H1 (cell line): ENCODE data around the gene CYP39A1. TPM values are rescaled to one million over a fixed set of nuclear protein-coding genes. Genes with fewer than 3 reads are reported as not detected.
A peak's percentile ranks its signal among the peaks of the same experiment; 100 is the strongest.

Source experiments
- CTCF ChIA-PET: fragments of 300-600 bp; sonication (Branson Sonifier 250); formaldehyde crosslinking; loops from one replicate; lab custom pipeline; 2021; ENCODE audit not compliant: partially characterized antibody; lab: Charles Lee
- POLR2A ChIA-PET: fragments of 300-600 bp; sonication (Branson Sonifier 250); formaldehyde crosslinking; loops from one replicate; lab custom pipeline; 2021; ENCODE audit warnings: inconsistent platforms; ENCODE audit not compliant: partially characterized antibody; lab: Charles Lee
- DNase-seq, 2 experiments: peaks; one replicate each; pipeline versions ENCODE4 v3.0.0 to v3.0.0-alpha.2; 2010 to 2022; ENCODE audit warnings: low spot score in 2 of 2, low read depth in 1 of 2, mixed read lengths in 1 of 2
- FAIRE-seq: peaks from 2 replicates; lab custom pipeline; 2011; peaks lifted over from hg19 to GRCh38; lab: Jason Lieb, UNC
- H2AFZ ChIP-seq: 2 replicates; pipeline ENCODE4 v1.8.1; 2012; ENCODE audit warnings: low read length, inconsistent platforms
- H2AK5ac ChIP-seq: 2 replicates; pipeline ENCODE4 v1.6.1; 2013; ENCODE audit warnings: low read depth, low read length
- H2BK120ac ChIP-seq: replicated peaks from 2 replicates; pipeline ENCODE3; 2013; ENCODE audit warnings: low read depth, low read length, inconsistent platforms
- H2BK12ac ChIP-seq: 2 replicates; pipeline ENCODE4 v1.6.1; 2013; ENCODE audit warnings: low read depth, low read length
- H2BK15ac ChIP-seq: 2 replicates; pipeline ENCODE4 v1.6.1; 2013; ENCODE audit warnings: low read length
- H2BK20ac ChIP-seq: 2 replicates; pipeline ENCODE4 v1.6.1; 2013; ENCODE audit warnings: low read length
- H2BK5ac ChIP-seq: 2 replicates; pipeline ENCODE4 v1.6.1; 2013; ENCODE audit warnings: low read depth, low read length
- H3K14ac ChIP-seq: 2 replicates; pipeline ENCODE4 v1.6.1; 2013; ENCODE audit warnings: inconsistent platforms; ENCODE audit not compliant: insufficient read length
- H3K18ac ChIP-seq: 2 replicates; pipeline ENCODE4 v1.6.1; 2013; ENCODE audit warnings: low read length; ENCODE audit errors: extremely low read depth
- H3K23ac ChIP-seq: 2 replicates; pipeline ENCODE4 v1.6.1; 2013; ENCODE audit warnings: inconsistent platforms; ENCODE audit not compliant: insufficient read length
- H3K23me2 ChIP-seq: 2 replicates; pipeline ENCODE4 v1.6.1; 2013; ENCODE audit warnings: low read depth, low read length
- H3K27ac ChIP-seq: 2 replicates; pipeline ENCODE4 v1.6.1; 2011; ENCODE audit warnings: low read depth, low read length, inconsistent platforms
- H3K27me3 ChIP-seq, 4 experiments: replicated peaks in 1 of 4; 1 replicate in 1 of 4; 2 replicates in 3 of 4; pipeline versions ENCODE4 v1.6.1 to v1.8.1; 2011 to 2013; ENCODE audit warnings: low read length in 3 of 4, mild to moderate bottlenecking in 3 of 4, inconsistent platforms in 2 of 4, mixed read lengths in 2 of 4, moderate library complexity in 1 of 4; ENCODE audit not compliant: control insufficient read depth in 3 of 4, insufficient read depth in 3 of 4; ENCODE audit errors: extremely low read depth in 1 of 4
- H3K36me3 ChIP-seq, 4 experiments: 2 replicates each; pipeline versions ENCODE4 v1.6.1 to v1.8.1; 2011 to 2013; ENCODE audit warnings: mild to moderate bottlenecking in 4 of 4, low read length in 3 of 4, moderate library complexity in 2 of 4, control low read depth in 1 of 4, inconsistent platforms in 1 of 4; ENCODE audit not compliant: insufficient read depth in 4 of 4, control insufficient read depth in 2 of 4
- H3K4ac ChIP-seq: replicated peaks from 2 replicates; pipeline ENCODE3; 2013; ENCODE audit warnings: low read length, low read depth, mixed read lengths, inconsistent platforms; ENCODE audit not compliant: insufficient read length
- H3K4me1 ChIP-seq, 4 experiments: replicated peaks in 1 of 4; 1 replicate in 1 of 4; 2 replicates in 3 of 4; pipeline versions ENCODE4 v1.6.1 to v1.8.1; 2011 to 2013; ENCODE audit warnings: low read length in 3 of 4, inconsistent platforms in 2 of 4, mixed read lengths in 1 of 4; ENCODE audit not compliant: insufficient read depth in 4 of 4, control insufficient read depth in 3 of 4
- H3K4me2 ChIP-seq, 2 experiments: 2 replicates each; pipeline versions ENCODE4 v1.6.1 to v1.8.1; 2011 to 2013; ENCODE audit warnings: low read depth in 2 of 2, low read length in 2 of 2, control low read depth in 1 of 2, inconsistent platforms in 1 of 2, mild to moderate bottlenecking in 1 of 2; ENCODE audit not compliant: insufficient read depth in 1 of 2
- H3K4me3 ChIP-seq, 4 experiments: fragments of 200-600, 300-600 bp in 1 of 4; sonication (generic), shearing (Covaris generic), sonication (Bioruptor Twin) in 1 of 4; 2 replicates each; pipeline versions ENCODE4 v1.5.1 to v1.8.1; 2011 to 2016; ENCODE audit warnings: low read length in 4 of 4, low read depth in 3 of 4, control low read depth in 2 of 4, inconsistent platforms in 2 of 4, mild to moderate bottlenecking in 2 of 4, mixed read lengths in 1 of 4, moderate library complexity in 1 of 4; ENCODE audit not compliant: insufficient read depth in 2 of 4; ENCODE audit errors: extremely low read depth in 1 of 4
- H3K56ac ChIP-seq: replicated peaks from 2 replicates; pipeline ENCODE3; 2013; ENCODE audit warnings: low read depth, mild to moderate bottlenecking, mixed read lengths, low read length, inconsistent platforms; ENCODE audit not compliant: insufficient read length
- H3K79me1 ChIP-seq: 2 replicates; pipeline ENCODE4 v1.6.1; 2013; ENCODE audit warnings: low read depth, low read length, control low read depth
- H3K79me2 ChIP-seq, 2 experiments: 2 replicates each; pipeline versions ENCODE4 v1.6.1 to v1.8.1; 2012 to 2013; ENCODE audit warnings: low read length in 2 of 2, mild to moderate bottlenecking in 2 of 2, inconsistent platforms in 1 of 2; ENCODE audit not compliant: insufficient read depth in 2 of 2, control insufficient read depth in 1 of 2
- H3K9ac ChIP-seq, 4 experiments: replicated peaks in 1 of 4; 1 replicate in 1 of 4; 2 replicates in 3 of 4; pipeline versions ENCODE4 v1.6.1 to v1.8.1; 2011 to 2013; ENCODE audit warnings: low read depth in 3 of 4, low read length in 3 of 4, control low read depth in 2 of 4, mild to moderate bottlenecking in 2 of 4, moderate library complexity in 2 of 4, inconsistent platforms in 1 of 4; ENCODE audit errors: extremely low read depth in 1 of 4
- H3K9me3 ChIP-seq, 2 experiments: 2 replicates each; pipeline versions ENCODE4 v1.6.1 to v1.8.1; 2012 to 2013; ENCODE audit warnings: mild to moderate bottlenecking in 2 of 2, moderate library complexity in 2 of 2, control low read depth in 1 of 2, inconsistent platforms in 1 of 2, low read depth in 1 of 2, low read length in 1 of 2, mixed read lengths in 1 of 2; ENCODE audit not compliant: insufficient read depth in 2 of 2
- H4K20me1 ChIP-seq, 2 experiments: replicated peaks in 1 of 2; 2 replicates each; pipeline versions ENCODE3 to v1.8.1; 2011 to 2013; ENCODE audit warnings: inconsistent platforms in 2 of 2, low read length in 2 of 2, mild to moderate bottlenecking in 1 of 2; ENCODE audit not compliant: insufficient read depth in 2 of 2, control insufficient read depth in 1 of 2
- H4K5ac ChIP-seq: 2 replicates; pipeline ENCODE4 v1.6.1; 2013; ENCODE audit warnings: low read length, low read depth, mixed read lengths, inconsistent platforms; ENCODE audit not compliant: insufficient read length
- H4K8ac ChIP-seq: 2 replicates; pipeline ENCODE4 v1.8.0; 2013; ENCODE audit warnings: mild to moderate bottlenecking, moderate library complexity, low read length, inconsistent platforms; ENCODE audit not compliant: insufficient read depth; ENCODE audit errors: extremely low read depth
- H4K91ac ChIP-seq: replicated peaks from 2 replicates; pipeline ENCODE3; 2013; ENCODE audit warnings: low read length, mixed read lengths, inconsistent platforms; ENCODE audit not compliant: insufficient read length
- SIN3A ChIP-seq, 2 experiments: IDR thresholded peaks in 1 of 2; conservative IDR thresholded peaks in 1 of 2; 2 replicates each; pipeline ENCODE4 v1.6.1; 2011 to 2012; ENCODE audit warnings: low read length in 2 of 2, improper control_type of control experiment in 1 of 2, low read depth in 1 of 2, mild to moderate bottlenecking in 1 of 2
- WGBS, 2 experiments: shearing (Covaris generic) in 1 of 2; methylation state at CpG; one replicate each; pipeline versions ENCODE4 v1.1.6 to v1.1.7; 2013 to 2015; ENCODE audit warnings: low lambda C conversion rate in 2 of 2, mixed read lengths in 2 of 2, inconsistent platforms in 1 of 2, low coverage in 1 of 2, missing lambda C conversion rate in 1 of 2; ENCODE audit not compliant: insufficient replicate concordance in 2 of 2, insufficient coverage in 1 of 2, insufficient read length in 1 of 2; ENCODE audit errors: extremely low coverage in 1 of 2, missing lambda C conversion rate in 1 of 2; 5-methylcytosine and 5-hydroxymethylcytosine counted together
- polyA plus RNA-seq, 7 experiments: library from polyadenylated mRNA; depleted of rRNA in 3 of 7; stranded (reverse) in 5 of 7; unstranded in 2 of 7; fragments of >200 nt in 5 of 7; fragments of 200-250 nt in 2 of 7; gene quantifications; 1 replicate in 5 of 7; 2 replicates in 1 of 7; 4 replicates in 1 of 7; pipeline versions ENCODE4 v1.2.1 to v1.2.3, GENCODE V29; 2011 to 2013; ENCODE audit warnings: missing spikeins in 2 of 7, mixed read lengths in 2 of 7
- total RNA-seq: library from RNA; stranded (reverse); fragmentation: NEBNext Ultra II Directional; extraction: Animal tissue kit (Norgen Biotek cat#: 25700); gene quantifications from 2 replicates; pipeline ENCODE4 v1.2.1, GENCODE V29; 2021

CYP39A1 gene
- total and polyA plus RNA-seq, 2 of the 8 experiments (the other 6 are each of a cell fraction or from before 2014, with no cell fraction given) = 0.71 to 2.4 TPM

GRCh38 chr6:46539866-46540265 lies 112.8 kb downstream of the CYP39A1 start:
- no peak overlapping the region for H2BK15ac ChIP-seq
- H3K18ac ChIP-seq = no peak overlapping the region
- no peak overlapping the region for H2BK20ac ChIP-seq
- no peak overlapping the region for H2BK5ac ChIP-seq
- H4K5ac ChIP-seq = no peak overlapping the region
- no peak for TF ChIP-seq SIN3A (conservative IDR thresholded peaks at IDR 0.05 in 1 of 2, IDR thresholded peaks at IDR 0.05 in 1 of 2; ENCODE audit: low read depth in 1 of 2, low read length in 2 of 2)
- H3K79me1 ChIP-seq = no peaks in the 10 kb centered on the region
- no peak overlapping the region for H2BK12ac ChIP-seq
- H3K23ac ChIP-seq = no peak overlapping the region
- no peak overlapping the region for H3K27ac ChIP-seq
- DNase-seq (no peak), FAIRE-seq (no peak)
- no peaks in the 10 kb centered on the region for H3K79me2 ChIP-seq
- no peak overlapping the region for H3K4ac ChIP-seq
- H2BK120ac ChIP-seq = no peak overlapping the region
- H3K4me2 ChIP-seq = no peak overlapping the region
- peak overlapping the region; percentile 20; the same call in 1 of the 2 replicates for H2AFZ ChIP-seq
- no peak overlapping the region for H4K91ac ChIP-seq
- no peaks in the 10 kb centered on the region for H3K36me3 ChIP-seq
- H2AK5ac ChIP-seq = no peak overlapping the region
- 0 out of 4 replicates have a peak, but pooled peaks cover 0 to 2% of the 10 kb centered on the region in 2 experiments for H3K9me3 ChIP-seq
- H3K27me3 ChIP-seq = no peaks in the 10 kb centered on the region
- ChIA-PET POLR2A (no interaction called here), CTCF (interaction anchor here (0.7 kb wide), 1 partner anchor 283 kb away, joined by 3 read pairs; no protein-coding TSS in a partner anchor)
- H3K4me3 ChIP-seq = no peak overlapping the region
- no peak overlapping the region for H3K56ac ChIP-seq
- H4K8ac ChIP-seq = no peak overlapping the region
- peaks cover 0 to 4% (median 2%) of the 10 kb centered on the region in 4 experiments; a peak in 2 of 7 replicates for H3K4me1 ChIP-seq
- H3K23me2 ChIP-seq = no peaks in the 10 kb centered on the region
- no peak overlapping the region for H3K9ac ChIP-seq
- no peaks in the 10 kb centered on the region for H4K20me1 ChIP-seq
- 88% methylated on average over 2 of the region's 2 CpGs; no CpG with 5 or more reads in 1 of the 2 experiments for WGBS, 2 experiments
- H3K14ac ChIP-seq = no peak overlapping the region
